Ishikawa (cell line): Measurements from ENCODE around the gene INHBB.

ENCODE experiments used
- CEBPB ChIP-seq: IDR thresholded peaks from 2 replicates; pipeline ENCODE4 v1.6.1; 2012
- CREB1 ChIP-seq: IDR thresholded peaks from 2 replicates; pipeline ENCODE4 v1.6.1; 2012; ENCODE audit warnings: low read depth
- EGR1 ChIP-seq: IDR thresholded peaks from 2 replicates; pipeline ENCODE4 v1.6.1; 2012
- EP300 ChIP-seq: IDR thresholded peaks from 2 replicates; pipeline ENCODE4 v1.6.1; 2012; ENCODE audit warnings: borderline replicate concordance
- FOXM1 ChIP-seq: IDR thresholded peaks from 2 replicates; pipeline ENCODE4 v1.6.1; 2012; ENCODE audit warnings: low read depth, borderline replicate concordance
- NFIC ChIP-seq: IDR thresholded peaks from 2 replicates; pipeline ENCODE4 v1.6.1; 2012
- RAD21 ChIP-seq: IDR thresholded peaks from 2 replicates; pipeline ENCODE4 v1.6.1; 2012; ENCODE audit warnings: low read depth
- TAF1 ChIP-seq: IDR thresholded peaks from 2 replicates; pipeline ENCODE4 v1.6.1; 2012; ENCODE audit warnings: low read depth, mild to moderate bottlenecking
- TCF12 ChIP-seq: IDR thresholded peaks from 2 replicates; pipeline ENCODE4 v1.6.1; 2012; ENCODE audit warnings: low read depth
- TEAD4 ChIP-seq: IDR thresholded peaks from 2 replicates; pipeline ENCODE4 v1.6.1; 2012
- YY1 ChIP-seq: IDR thresholded peaks from 2 replicates; pipeline ENCODE4 v1.6.1; 2012; ENCODE audit warnings: low read depth
- ZBTB7A ChIP-seq: IDR thresholded peaks from 2 replicates; pipeline ENCODE4 v1.6.1; 2012; ENCODE audit warnings: low read depth
- TF ChIP-seq, protein P1 (sequence below): IDR thresholded peaks from 2 replicates; pipeline ENCODE4 v1.6.1; 2012
- TF ChIP-seq, protein P2 (sequence below): IDR thresholded peaks from 2 replicates; pipeline ENCODE4 v1.6.1; 2012; ENCODE audit warnings: low read depth, mild to moderate bottlenecking
- TF ChIP-seq, protein P3 (sequence below): IDR thresholded peaks from 2 replicates; pipeline ENCODE4 v1.6.1; 2012

INHBB gene

DNA sequence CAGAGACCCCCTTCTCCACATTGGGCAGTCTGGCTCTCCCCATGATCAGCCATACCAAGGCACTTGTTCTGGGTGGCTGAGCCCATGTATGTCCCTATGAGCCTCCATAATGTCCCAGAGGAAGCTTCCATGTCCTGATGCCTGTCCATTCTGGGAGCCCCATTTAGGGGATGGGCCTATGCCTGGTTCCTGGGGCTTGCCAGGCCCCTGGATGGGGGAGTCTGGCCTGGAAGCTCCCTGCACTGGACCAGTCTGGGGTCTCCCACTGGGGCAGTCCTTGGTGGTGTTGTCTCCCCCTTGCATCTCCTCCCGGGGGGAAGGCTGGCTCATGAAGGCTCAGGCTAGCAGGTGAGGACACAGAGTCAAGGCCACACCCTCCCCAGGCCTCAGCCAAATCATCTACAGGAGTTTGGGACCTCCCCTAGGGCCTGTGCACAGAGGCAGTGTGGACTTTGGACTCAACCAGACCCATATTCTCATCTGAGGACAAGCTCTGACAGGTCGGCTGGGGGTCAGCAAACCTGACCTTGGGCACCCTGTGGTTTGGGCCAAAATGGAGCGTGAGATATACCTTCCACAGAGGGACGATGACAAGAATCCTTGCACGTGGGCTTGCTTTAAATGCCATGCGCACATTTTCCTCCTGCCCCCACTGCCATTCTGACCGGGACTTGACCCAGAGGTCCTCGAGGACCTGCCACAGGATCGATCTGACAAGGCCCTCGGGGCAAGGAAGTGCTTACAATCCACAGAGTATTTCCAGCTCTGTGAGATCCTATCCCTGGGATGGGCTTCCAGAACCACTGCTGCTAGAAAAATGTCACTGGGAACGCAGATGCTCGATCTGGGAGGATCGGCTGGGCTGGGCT, 38.8 kb downstream of the INHBB start:
- TF ChIP-seq YY1 (no peak), TCF12 (no peak), EGR1 (no peak), EP300 (no peak), TAF1 (no peak), RAD21 (no peak)
- TF ChIP-seq, protein P1, sequence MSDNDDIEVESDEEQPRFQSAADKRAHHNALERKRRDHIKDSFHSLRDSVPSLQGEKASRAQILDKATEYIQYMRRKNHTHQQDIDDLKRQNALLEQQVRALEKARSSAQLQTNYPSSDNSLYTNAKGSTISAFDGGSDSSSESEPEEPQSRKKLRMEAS, result no peak
- TF ChIP-seq, protein P2, sequence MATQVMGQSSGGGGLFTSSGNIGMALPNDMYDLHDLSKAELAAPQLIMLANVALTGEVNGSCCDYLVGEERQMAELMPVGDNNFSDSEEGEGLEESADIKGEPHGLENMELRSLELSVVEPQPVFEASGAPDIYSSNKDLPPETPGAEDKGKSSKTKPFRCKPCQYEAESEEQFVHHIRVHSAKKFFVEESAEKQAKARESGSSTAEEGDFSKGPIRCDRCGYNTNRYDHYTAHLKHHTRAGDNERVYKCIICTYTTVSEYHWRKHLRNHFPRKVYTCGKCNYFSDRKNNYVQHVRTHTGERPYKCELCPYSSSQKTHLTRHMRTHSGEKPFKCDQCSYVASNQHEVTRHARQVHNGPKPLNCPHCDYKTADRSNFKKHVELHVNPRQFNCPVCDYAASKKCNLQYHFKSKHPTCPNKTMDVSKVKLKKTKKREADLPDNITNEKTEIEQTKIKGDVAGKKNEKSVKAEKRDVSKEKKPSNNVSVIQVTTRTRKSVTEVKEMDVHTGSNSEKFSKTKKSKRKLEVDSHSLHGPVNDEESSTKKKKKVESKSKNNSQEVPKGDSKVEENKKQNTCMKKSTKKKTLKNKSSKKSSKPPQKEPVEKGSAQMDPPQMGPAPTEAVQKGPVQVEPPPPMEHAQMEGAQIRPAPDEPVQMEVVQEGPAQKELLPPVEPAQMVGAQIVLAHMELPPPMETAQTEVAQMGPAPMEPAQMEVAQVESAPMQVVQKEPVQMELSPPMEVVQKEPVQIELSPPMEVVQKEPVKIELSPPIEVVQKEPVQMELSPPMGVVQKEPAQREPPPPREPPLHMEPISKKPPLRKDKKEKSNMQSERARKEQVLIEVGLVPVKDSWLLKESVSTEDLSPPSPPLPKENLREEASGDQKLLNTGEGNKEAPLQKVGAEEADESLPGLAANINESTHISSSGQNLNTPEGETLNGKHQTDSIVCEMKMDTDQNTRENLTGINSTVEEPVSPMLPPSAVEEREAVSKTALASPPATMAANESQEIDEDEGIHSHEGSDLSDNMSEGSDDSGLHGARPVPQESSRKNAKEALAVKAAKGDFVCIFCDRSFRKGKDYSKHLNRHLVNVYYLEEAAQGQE, result no peak

DNA sequence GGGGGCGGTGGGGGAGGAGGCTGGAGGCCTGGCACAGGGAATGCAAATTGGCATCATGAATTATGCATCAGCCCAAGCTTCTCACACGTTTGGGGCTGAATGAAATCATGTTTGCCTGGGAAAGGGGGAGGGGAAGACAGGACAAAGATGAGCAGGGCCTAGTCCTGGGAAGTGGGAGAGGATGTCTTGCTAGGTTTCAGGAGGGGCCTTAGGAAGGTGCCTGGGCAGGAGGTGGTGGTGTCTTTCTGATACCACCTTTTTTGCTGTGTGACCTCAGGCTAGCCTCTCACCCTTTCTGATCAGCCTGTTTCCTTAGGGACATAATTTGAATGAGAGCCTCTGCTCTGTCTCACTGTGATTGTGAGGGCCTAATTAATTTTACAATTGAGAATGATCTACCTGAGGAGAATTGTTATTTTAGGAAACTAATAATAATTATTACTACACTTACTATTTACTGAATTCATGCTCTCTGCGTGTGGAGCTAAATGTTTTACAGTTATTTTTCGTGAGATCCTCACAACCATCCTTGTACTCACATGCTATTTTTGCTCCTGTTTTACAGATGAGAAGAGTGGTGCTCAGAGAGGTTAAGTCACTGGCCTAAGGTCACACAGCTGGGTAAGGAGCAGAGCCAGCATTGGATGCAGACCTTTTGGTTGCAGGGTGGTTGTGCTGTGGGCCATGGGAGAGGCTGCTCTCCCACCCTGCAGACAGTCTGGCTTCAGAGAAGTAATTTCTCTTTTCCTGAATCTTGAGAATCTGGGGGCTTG, 39.6 kb downstream of the INHBB start:
- TF ChIP-seq RAD21, result no peak
- TF ChIP-seq NFIC, result no peak
- no peak for TF ChIP-seq ZBTB7A
- no peak for TF ChIP-seq TEAD4
- no peak for TF ChIP-seq CEBPB
- no peak for TF ChIP-seq TAF1
- no peak for TF ChIP-seq EP300
- no peak for TF ChIP-seq FOXM1
- TF ChIP-seq CREB1, result no peak
- no peak for TF ChIP-seq TCF12
- no peak for TF ChIP-seq EGR1
- TF ChIP-seq, protein P3, sequence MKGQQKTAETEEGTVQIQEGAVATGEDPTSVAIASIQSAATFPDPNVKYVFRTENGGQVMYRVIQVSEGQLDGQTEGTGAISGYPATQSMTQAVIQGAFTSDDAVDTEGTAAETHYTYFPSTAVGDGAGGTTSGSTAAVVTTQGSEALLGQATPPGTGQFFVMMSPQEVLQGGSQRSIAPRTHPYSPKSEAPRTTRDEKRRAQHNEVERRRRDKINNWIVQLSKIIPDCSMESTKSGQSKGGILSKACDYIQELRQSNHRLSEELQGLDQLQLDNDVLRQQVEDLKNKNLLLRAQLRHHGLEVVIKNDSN, result no peak

DNA sequence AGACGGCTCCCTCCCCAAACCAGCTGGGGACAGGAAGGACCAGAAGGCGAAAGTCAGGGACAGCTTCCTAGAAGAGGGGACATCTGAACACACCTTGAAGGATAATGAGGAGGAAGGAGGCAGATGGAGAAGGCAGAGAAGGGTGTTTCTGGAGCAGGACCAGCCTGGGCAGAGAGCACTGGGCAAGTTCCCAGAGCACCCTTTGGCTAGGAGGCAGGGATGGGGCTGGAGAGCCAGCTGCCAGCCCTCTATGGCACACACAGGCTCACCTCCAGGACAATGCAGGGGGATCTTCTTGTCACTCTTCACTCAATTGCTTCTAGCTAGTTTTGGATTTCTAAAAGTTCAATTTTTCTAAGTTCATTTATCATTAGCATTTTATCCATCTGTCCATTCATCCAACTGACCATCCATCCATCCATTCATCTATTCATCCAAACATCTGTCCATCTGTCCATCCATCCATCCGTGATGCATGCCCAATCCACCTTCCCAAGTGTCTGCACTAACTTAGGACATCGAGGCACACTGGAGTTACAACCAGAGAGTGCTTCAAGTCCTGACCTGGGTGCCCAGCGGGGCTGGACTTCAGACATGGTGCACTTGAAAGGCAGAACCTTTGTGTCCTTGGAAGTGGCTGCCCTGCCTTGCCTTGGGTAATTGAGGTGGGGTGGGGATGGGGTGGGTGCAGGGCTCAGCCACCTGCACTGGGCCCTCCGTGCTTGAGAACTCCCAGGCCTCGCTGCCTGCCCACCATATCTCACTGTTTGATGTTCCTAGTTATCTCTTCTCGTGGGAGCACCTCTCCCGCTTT, 42.5 kb downstream of the INHBB start:
- TF ChIP-seq, protein P1, result no peak
- TF ChIP-seq YY1, result no peak
- no peak for TF ChIP-seq EP300
- no peak for TF ChIP-seq CEBPB
- no peak for TF ChIP-seq TCF12
- TF ChIP-seq EGR1, result no peak
- TF ChIP-seq TAF1, result no peak
- no peak for TF ChIP-seq ZBTB7A
- no peak for TF ChIP-seq NFIC
- TF ChIP-seq TEAD4, result no peak
- no peak for TF ChIP-seq FOXM1
- no peak for TF ChIP-seq CREB1
- no peak for TF ChIP-seq RAD21
- TF ChIP-seq, protein P2, result no peak
- TF ChIP-seq, protein P3, result no peak

DNA sequence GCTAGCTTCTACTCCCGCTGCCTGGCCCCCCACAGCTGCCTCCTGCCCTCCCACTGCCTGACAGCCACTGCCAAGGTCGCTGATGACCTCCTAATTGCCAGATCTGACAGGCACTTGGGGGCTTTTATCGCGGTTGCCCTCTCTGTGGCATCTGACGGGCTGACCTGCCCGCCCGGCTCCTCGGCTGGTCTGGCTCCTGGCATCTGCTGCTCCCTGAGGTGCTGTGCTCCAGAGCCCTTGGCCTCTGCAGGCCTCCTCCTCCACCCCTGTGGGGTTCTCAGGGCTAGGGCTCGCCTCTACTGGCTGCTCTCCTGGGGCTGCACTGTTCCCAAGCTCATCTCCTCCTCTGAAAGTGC, 43.1 kb downstream of the INHBB start:
- TF ChIP-seq FOXM1 (no peak), CREB1 (no peak), TCF12 (no peak), YY1 (no peak), TAF1 (no peak), CEBPB (no peak), ZBTB7A (no peak), EGR1 (no peak)
- TF ChIP-seq, protein P1, result no peak
- TF ChIP-seq, protein P2, result no peak
